ENCODE data around the gene RAP1GDS1. TPM values are rescaled to one million over a fixed set of nuclear protein-coding genes. Genes with fewer than 3 reads are reported as not detected.

Gene RAP1GDS1
- total and polyA plus RNA-seq, 2 of the 13 experiments (the other 11 are each of a cell fraction or from before 2014, with no cell fraction given): 19.3 to 42.5 TPM

- TF ChIP-seq RFXANK (CRISPR knock-in tag; IDR thresholded peaks at IDR 0.05): no peak
- TF ChIP-seq ZNF430 (CRISPR knock-in tag; IDR thresholded peaks at IDR 0.05): 0 out of 2 replicates have a peak, but pooled peaks have one; percentile 58
- TF ChIP-seq HNRNPLL (IDR thresholded peaks at IDR 0.05; ENCODE audit: low read depth, low read length, poor library complexity, severe bottlenecking): no peak
- TF ChIP-seq RXRA (CRISPR knock-in tag; IDR thresholded peaks at IDR 0.05): no peak
- no peak for TF ChIP-seq HOXD1 (CRISPR knock-in tag; IDR thresholded peaks at IDR 0.05)
- peak; percentile 50; the same call in 1 of the 2 replicates for TF ChIP-seq CHD2 (IDR thresholded peaks at IDR 0.05; ENCODE audit: low read depth, low read length)
- TF ChIP-seq JUN (CRISPR knock-in tag; IDR thresholded peaks at IDR 0.05): no peak
- no peak for TF ChIP-seq ZNF17 (CRISPR knock-in tag; IDR thresholded peaks at IDR 0.05)
- TF ChIP-seq ZSCAN30 (CRISPR knock-in tag; IDR thresholded peaks at IDR 0.05): no peak
- no peak for TF ChIP-seq ELF3 (CRISPR knock-in tag; IDR thresholded peaks at IDR 0.05)
- TF ChIP-seq PRPF4 (IDR thresholded peaks at IDR 0.05; ENCODE audit: low read depth, low read length, poor library complexity, severe bottlenecking): no peak
- TF ChIP-seq ZBTB21 (CRISPR knock-in tag; IDR thresholded peaks at IDR 0.05): no peak
- TF ChIP-seq NFRKB (IDR thresholded peaks at IDR 0.05): no peak
- TF ChIP-seq NR2F2 (IDR thresholded peaks at IDR 0.05; ENCODE audit: borderline replicate concordance, low read depth): no peak
- TF ChIP-seq PBX2 (CRISPR knock-in tag; IDR thresholded peaks at IDR 0.05): no peak
- no peak for TF ChIP-seq CREBL2 (CRISPR knock-in tag; IDR thresholded peaks at IDR 0.05; ENCODE audit: borderline replicate concordance)
- peak; percentile 4; the same call in 1 of the 2 replicates for TF ChIP-seq HNRNPL (IDR thresholded peaks at IDR 0.05; ENCODE audit: low read depth, low read length)
- TF ChIP-seq ZNF513 (CRISPR knock-in tag; conservative IDR thresholded peaks at IDR 0.05): no peak
- TF ChIP-seq POLR2A (IDR thresholded peaks at IDR 0.05; ENCODE audit: insufficient read depth in 1 of 2, low read depth in 2 of 2, low read length in 2 of 2): peak in 1 of 2 experiments; percentile 60; a peak in 1 of 4 replicates
- TF ChIP-seq EP300 (IDR thresholded peaks at IDR 0.05; ENCODE audit: low read depth in 2 of 2, low read length in 2 of 2): no peak
- TF ChIP-seq EP300 (CRISPR knock-in tag; IDR thresholded peaks at IDR 0.05; ENCODE audit: borderline replicate concordance): no peak
- no peak for TF ChIP-seq MTA3 (CRISPR knock-in tag; IDR thresholded peaks at IDR 0.05)
- TF ChIP-seq PHF20 (CRISPR knock-in tag; IDR thresholded peaks at IDR 0.05): no peak
- no peak for TF ChIP-seq TBP (CRISPR knock-in tag; IDR thresholded peaks at IDR 0.05)
- TF ChIP-seq STAG1 (CRISPR knock-in tag; IDR thresholded peaks at IDR 0.05): no peak
- TF ChIP-seq ZNF776 (CRISPR knock-in tag; IDR thresholded peaks at IDR 0.05): no peak
- TF ChIP-seq ZNF543 (CRISPR knock-in tag; IDR thresholded peaks at IDR 0.05): no peak
- no peak for TF ChIP-seq ZNF225 (CRISPR knock-in tag; IDR thresholded peaks at IDR 0.05)
- TF ChIP-seq ZNF569 (CRISPR knock-in tag; IDR thresholded peaks at IDR 0.05; ENCODE audit: borderline replicate concordance): no peak
- no peak for TF ChIP-seq BRD4 (CRISPR knock-in tag; IDR thresholded peaks at IDR 0.05)
- peak; percentile 51; the same call in 1 of the 2 replicates for TF ChIP-seq ZNF598 (CRISPR knock-in tag; IDR thresholded peaks at IDR 0.05; ENCODE audit: borderline replicate concordance)
- TF ChIP-seq ZNF747 (CRISPR knock-in tag; IDR thresholded peaks at IDR 0.05; ENCODE audit: borderline replicate concordance): no peak
Measured at GRCh38 chr4:98261405-98262291, 464 bp downstream of the RAP1GDS1 start (continued).

All from HepG2 (cell line).